AG04450 (cell line): ENCODE data around the gene ICE2. TPM values are rescaled to one million over a fixed set of nuclear protein-coding genes. Genes with fewer than 3 reads are reported as not detected.
"Not testable (repeated sequence)": the region's sequence is repeated elsewhere in the genome, so short reads cannot be mapped to it uniquely, and the experiment has no call there.

ENCODE experiments used
- CTCF ChIA-PET: fragments of 300-600, 350-600 bp; formaldehyde crosslinking; extraction: SDS; loops from one replicate; lab custom pipeline; 2022; ENCODE audit warnings: antibody characterized with exemption, inconsistent platforms; lab: Charles Lee
- POLR2A ChIA-PET: fragments of 350-600 bp; formaldehyde crosslinking; extraction: SDS; loops from one replicate; lab custom pipeline; 2021; ENCODE audit warnings: antibody characterized with exemption, inconsistent platforms; lab: Yijun Ruan, JAX
- DNase-seq: peaks from one replicate; pipeline ENCODE4 v3.0.0-alpha.2; 2011; ENCODE audit warnings: low read depth, low spot score
- H3K27ac ChIP-seq: one replicate; pipeline ENCODE4 v1.5.1; 2012; ENCODE audit warnings: low read depth, low read length, control low read depth
- H3K27me3 ChIP-seq: one replicate; pipeline ENCODE4 v1.6.0; 2012; ENCODE audit warnings: low read length; ENCODE audit not compliant: control insufficient read depth, insufficient read depth
- H3K4me3 ChIP-seq: 2 replicates; pipeline ENCODE4 v1.5.1; 2011; ENCODE audit warnings: mild to moderate bottlenecking, low read depth, low read length, control low read depth
- H3K9me3 ChIP-seq: 2 replicates; pipeline ENCODE4 v1.5.1; 2012; ENCODE audit warnings: low read length; ENCODE audit not compliant: control insufficient read depth, insufficient read depth
- polyA plus RNA-seq: library from polyadenylated mRNA; depleted of rRNA; stranded (reverse); fragments of >200 nt; gene quantifications from 2 replicates; pipeline ENCODE4 v1.2.3, GENCODE V29; 2011
- TF ChIP-seq, protein P1 (sequence below): IDR thresholded peaks from 2 replicates; pipeline ENCODE4 v1.5.1; 2011; ENCODE audit warnings: low read depth, low read length, control low read depth, inconsistent platforms

The ICE2 gene
- polyA plus RNA-seq, 1 experiment: 29.3 TPM

- no peak overlapping the region for H3K4me3 ChIP-seq
- ChIA-PET CTCF (interaction anchor here (0.6 to 0.7 kb wide), 3 partner anchors 37 to 1537 kb away, joined by 3 to 5 read pairs (median 4); no protein-coding TSS in a partner anchor), POLR2A (no interaction called here)
- no peaks in the 10 kb centered on the region for H3K27me3 ChIP-seq
- TF ChIP-seq, protein P1, sequence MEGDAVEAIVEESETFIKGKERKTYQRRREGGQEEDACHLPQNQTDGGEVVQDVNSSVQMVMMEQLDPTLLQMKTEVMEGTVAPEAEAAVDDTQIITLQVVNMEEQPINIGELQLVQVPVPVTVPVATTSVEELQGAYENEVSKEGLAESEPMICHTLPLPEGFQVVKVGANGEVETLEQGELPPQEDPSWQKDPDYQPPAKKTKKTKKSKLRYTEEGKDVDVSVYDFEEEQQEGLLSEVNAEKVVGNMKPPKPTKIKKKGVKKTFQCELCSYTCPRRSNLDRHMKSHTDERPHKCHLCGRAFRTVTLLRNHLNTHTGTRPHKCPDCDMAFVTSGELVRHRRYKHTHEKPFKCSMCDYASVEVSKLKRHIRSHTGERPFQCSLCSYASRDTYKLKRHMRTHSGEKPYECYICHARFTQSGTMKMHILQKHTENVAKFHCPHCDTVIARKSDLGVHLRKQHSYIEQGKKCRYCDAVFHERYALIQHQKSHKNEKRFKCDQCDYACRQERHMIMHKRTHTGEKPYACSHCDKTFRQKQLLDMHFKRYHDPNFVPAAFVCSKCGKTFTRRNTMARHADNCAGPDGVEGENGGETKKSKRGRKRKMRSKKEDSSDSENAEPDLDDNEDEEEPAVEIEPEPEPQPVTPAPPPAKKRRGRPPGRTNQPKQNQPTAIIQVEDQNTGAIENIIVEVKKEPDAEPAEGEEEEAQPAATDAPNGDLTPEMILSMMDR: no peak
- no peaks in the 10 kb centered on the region for H3K9me3 ChIP-seq
- no peak overlapping the region for H3K27ac ChIP-seq
- no peak for DNase-seq
Observed at GRCh38 chr15:60411774-60412425, 67.0 kb downstream of the ICE2 start.

- POLR2A ChIA-PET: interaction anchor here (0.6 kb wide), 1 partner anchor 69 kb away, joined by 5 read pairs; no protein-coding TSS in a partner anchor
- H3K27me3 ChIP-seq, H3K27ac ChIP-seq, CTCF ChIA-PET, DNase-seq, H3K4me3 ChIP-seq, H3K9me3 ChIP-seq: not testable (repeated sequence)
Observed at GRCh38 chr15:60410350-60410749, 68.6 kb downstream of the ICE2 start.

DNA sequence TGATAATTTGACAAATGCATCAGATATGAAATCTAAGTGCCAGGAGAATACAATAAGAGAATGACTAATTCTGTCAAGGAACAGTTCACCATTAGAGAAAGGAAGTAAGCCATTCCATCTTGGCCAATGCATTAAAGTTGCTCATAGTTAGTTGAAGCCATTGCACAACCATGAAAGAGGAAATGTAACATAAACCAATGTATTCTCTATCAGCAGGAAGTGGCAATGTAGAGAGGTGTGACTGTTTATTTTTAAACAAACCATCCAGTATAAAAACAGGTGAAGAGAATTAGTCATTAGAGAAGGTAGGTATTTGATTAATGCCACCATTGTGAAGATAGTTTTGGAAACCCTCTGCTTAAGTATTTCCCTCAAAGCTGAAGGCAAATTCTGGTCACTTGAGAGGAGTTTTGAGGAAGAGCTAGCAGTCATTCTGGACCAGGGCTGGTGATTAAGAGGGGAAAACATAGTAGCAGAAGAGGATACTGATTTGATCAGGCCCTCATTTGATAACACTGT, 70.4 kb downstream of the ICE2 start:
- no peak for DNase-seq
- CTCF ChIA-PET: interaction anchor here (1.2 kb wide), 1 partner anchor 49 kb away, joined by 4 read pairs; no protein-coding TSS in a partner anchor
- TF ChIP-seq, protein P1: no peak
- POLR2A ChIA-PET: no interaction called here
- no peak overlapping the region for H3K27ac ChIP-seq
- H3K4me3 ChIP-seq: no peak overlapping the region
- no peaks in the 10 kb centered on the region for H3K27me3 ChIP-seq
- no peaks in the 10 kb centered on the region for H3K9me3 ChIP-seq

GRCh38 chr15:60407415-60407805, 71.5 kb downstream of the ICE2 start:
- peak overlapping the region; percentile 53 for H3K27ac ChIP-seq
- no peak for DNase-seq
- ChIA-PET CTCF (interaction anchor here (0.6 to 1.6 kb wide), 4 partner anchors 14 to 178 kb away, joined by 3 to 5 read pairs (median 4); no protein-coding TSS in a partner anchor), POLR2A (interaction anchor here (0.7 to 1.9 kb wide), 5 partner anchors 10 to 510 kb away, joined by 3 to 15 read pairs (median 4); partner anchors contain the start of gene ANXA2)
- no peaks in the 10 kb centered on the region for H3K9me3 ChIP-seq
- no peak overlapping the region for H3K4me3 ChIP-seq
- TF ChIP-seq, protein P1: no peak
- no peaks in the 10 kb centered on the region for H3K27me3 ChIP-seq

DNA sequence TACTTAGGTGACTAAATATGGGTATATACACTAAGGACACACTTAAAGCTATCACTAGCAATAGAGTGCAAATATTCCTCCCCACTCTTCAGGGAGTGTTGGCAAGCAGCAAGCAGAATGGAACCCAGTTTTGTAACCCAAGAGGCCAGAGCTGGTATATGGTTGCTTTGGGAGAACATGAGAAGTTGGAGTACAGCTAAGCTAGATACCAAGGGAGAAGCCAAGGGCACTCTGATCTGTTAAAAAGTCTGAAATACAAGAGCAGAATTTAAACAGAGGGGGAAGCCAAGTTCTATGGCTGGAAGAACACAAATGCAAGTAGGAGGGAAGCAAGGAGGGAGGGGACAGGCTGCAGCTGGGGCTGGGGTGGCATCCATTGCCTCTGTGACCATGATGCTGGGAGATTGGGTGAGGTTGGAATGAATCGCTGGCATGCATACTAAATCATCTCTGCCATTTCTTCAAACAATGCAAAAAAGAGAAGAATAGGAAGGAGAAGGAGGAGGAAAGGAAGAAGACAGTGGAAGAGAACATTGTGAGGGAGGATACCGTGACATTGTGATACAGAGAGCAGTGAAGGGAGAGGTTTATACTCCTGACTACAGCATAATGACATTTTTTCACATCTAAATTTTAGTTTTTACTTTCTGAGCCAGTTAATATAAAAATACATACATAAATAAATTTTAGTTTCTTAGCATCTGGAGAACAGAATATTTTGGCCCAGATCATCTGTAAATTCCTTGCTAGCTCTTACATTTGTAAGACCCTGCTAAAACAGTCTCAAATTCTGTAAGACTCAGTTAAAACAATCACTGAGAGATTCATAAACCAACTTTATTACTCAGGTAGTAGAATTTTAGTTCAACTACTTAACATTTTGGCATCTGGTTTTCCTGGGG, 72.2 kb downstream of the ICE2 start:
- Histone ChIP-seq H3K9me3 (no peaks in the 10 kb centered on the region), H3K27ac (peak overlapping the region; percentile 53), H3K4me3 (no peak overlapping the region), H3K27me3 (no peaks in the 10 kb centered on the region)
- POLR2A ChIA-PET: interaction anchor here (0.9 to 1.9 kb wide), 3 partner anchors 9 to 14 kb away, joined by 3 to 15 read pairs (median 3); partner anchors contain the start of gene ANXA2
- TF ChIP-seq, protein P1: no peak
- no peak for DNase-seq
- CTCF ChIA-PET: interaction anchor here (0.9 to 1.6 kb wide), 4 partner anchors 14 to 80 kb away, joined by 3 to 4 read pairs (median 4); no protein-coding TSS in a partner anchor
